Right kidney (tissue), 1 donor: ENCODE results near the gene MCU.

ENCODE experiments used
- DNase-seq: peaks from one replicate; pipeline ENCODE4 v3.0.0-alpha.2; 2016

The MCU gene

DNA sequence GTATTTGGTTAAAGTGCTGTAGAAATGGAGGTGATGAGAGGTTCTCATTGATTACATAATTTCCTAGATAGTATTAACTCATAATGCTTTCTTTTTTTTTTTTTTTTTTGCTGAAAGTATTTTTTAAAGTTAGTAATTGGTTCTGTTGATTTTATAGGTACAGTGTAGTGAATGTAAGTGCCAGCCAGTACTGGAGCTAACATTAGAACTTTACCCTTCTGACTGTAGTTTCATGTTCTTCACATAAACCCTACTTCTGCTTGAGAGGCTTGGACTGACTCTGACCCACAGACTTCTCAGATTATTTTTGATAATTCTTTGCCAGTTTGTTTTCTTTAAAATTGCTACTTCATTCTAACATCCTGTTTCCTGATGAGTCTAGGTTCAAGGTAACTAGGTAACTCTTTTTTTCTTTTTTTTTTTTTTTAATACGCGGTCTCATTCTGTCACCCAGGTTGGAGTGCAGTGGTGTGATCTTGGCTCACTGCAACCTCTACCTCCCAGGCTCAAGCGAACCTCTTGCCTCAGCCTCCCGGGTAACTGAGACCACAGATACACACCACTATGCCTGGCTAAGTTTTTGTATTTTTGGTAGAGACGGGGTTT, 109.4 kb downstream of the MCU start:
- no peak for DNase-seq

DNA sequence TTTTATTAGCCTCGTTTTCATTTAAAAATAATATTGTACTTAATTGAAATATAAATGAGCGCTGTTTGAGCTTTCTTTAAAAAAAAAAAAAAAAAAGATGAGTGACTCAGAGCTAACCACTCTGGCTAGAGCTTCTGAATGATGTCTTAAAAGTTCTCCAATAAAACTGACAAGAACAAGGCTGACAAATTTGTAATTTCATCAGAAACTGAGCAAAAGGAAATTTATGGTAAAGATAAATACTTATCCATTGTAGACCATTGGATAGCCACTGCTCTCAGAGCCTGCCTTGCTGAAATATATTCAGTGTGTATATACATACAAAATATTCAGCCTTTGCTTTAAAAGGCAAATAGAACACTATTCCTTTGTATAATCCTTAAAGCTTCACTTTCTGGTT, 110.4 kb downstream of the MCU start:
- DNase-seq: no peak

DNA sequence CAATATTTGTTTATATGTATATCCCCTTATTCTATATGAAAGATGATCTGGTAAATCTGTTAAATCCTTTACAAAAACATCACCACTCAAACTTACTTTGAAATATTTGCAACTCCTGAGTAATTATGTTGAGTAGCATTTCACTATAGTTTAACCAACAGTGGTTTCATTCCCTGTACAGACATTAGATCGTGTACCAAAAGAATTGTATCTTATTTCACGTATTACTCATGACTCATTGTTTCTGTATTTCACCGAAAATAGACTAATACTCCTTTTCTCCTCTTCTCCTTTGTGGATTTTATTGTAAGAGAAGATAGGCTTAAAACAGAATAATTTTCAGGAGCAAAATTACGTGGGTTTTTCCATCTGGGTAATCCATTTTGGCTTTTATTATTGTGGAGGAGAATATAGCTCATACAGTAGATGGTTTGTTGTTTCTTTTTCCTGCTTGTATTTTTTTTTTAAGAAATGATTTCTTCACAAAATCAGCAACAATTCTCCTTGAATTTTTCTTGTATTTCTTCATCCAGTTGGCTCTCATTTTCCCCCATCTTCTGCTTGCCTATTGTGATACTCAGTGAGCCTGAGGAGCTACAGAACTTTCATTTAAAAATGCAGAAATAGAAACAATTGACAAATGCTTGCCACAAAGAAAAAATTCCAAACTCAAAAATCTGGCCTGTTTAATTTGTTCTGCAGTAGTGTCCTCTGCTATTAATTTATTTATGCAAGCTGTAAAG, 111.0 kb downstream of the MCU start:
- no peak for DNase-seq

DNA sequence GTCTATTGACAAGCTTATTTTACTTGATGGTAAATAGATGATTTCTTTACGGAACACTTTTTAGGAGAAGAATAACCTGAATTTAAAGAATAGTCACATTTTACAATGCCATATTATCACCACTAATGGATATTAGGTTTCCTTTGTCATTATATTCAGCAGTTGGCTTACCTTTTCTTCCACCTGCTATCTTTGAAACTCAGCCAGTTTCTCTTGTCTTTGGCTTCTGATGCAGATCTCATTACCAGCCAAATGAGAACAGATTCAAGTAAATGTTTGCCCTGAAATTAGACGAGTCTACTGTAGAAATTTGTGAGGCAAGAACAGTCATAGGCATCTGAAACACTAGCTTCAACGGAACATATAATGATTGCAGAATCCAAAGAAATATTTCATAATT, 116.1 kb downstream of the MCU start:
- DNase-seq: no peak

DNA sequence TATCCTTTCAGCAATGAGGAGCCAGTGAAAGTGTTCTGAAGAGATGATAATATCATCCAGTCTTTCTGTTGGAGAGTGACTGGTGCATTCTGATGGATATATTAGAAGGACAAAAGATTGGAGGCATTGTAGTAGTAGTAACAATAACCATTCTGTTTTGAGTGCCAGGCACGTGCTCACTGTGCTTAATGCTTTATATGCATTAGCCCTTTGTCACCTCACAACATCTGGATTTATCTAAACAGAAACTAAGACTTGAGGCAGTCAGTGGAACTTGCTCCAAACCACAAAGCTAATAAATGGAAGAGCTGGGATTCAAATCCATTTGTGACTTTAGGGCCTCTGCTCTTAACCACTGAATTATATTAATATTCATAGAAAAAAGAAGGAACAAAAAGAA, 117.1 kb downstream of the MCU start:
- no peak for DNase-seq

DNA sequence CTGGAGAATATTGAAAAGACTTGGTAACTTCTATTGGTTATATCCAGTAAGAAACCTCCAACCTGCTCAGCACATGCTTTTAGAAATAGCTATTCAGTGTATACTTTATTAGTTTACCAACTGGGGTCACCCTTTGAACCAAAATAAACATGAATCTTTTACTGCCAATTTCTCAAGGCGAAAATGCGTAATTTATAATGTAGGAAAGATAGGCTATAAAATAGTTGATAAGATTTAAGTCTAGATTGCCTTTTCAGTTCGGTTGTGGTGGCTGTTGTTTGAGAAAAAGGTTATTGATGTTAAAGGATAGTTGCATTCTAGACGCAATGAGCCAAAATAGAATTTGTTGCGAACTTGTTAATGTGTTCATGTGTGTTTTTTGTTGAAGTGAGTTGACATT, 119.0 kb downstream of the MCU start:
- DNase-seq: no peak

DNA sequence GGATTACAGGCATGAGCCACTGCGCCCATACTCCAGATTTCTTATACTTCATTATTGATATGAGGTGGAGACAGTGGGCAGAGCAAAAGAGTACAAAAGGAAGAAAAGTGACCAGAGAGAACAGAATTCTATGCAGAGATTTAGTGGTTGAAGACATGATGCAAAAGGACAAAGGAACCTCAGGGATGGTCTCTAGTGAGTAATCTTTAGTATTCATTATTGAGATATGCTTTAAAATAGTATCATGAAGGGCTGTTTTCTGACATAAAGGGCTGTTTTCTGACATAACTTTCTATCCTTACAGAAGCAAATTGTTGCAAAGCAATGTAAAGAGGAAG, 120.4 kb downstream of the MCU start:
- DNase-seq: no peak

DNA sequence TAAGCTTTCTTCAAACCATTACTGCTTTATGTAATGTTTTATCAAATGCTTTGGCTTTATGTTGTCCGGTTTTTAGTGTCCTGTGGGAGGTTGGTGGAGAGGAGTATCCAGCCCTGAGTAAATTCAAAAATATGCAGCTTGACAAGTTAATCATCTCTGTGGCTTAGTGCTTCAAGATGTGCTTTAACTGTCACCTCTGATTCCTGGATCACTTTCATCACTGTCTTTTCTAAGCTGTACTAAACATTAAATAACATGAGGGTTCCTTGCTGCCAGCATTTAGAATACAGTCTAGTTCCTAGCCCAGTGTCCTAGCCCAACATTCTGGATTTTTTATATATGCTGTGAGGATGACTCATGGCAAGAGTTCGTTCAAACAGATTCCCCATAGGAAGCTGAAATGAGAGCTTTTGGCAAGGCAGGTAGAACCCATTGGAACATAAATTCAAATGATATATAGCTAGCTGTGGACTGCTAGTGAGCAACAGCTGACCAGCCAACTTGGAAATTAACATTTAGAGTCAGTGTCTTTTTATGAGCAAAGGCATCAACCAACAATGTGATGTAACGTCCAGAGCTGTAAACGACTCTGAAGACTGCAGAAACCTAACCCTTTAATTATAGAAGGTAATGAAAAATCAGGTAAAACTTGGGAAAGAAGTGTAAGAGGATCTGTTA, 120.9 kb downstream of the MCU start:
- no peak for DNase-seq

DNA sequence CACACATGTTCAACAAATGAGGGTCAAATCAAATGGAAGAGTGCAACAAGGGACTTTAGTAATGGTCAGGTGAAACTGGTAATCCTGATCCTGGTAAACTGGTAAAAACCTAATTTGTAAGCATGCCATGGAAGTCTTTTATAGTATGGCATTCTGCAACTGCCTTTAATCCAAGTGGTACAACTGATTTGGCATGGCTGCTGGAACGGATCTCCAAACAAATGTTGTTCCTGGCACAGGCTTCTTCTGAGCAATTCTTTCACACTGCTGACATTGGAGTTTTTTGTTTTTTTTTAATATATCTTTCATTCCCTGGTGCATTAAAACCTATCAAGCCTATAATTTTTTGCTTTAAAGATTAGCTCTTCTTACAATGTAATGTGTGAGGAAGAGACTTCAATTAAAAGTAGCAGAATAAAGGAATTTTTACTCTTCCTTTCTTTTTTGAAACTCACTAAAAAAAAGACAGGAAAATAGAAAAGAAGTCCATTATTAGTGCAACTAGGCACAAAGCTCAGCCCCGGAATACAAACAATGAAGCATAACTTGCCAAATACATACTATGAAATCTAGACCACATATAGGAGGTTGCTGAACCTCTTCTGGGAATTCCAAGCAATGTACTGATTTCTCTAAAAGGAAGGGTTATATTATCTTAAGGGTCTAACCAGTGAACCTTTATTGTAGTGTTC, 122.3 kb downstream of the MCU start:
- no peak for DNase-seq

DNA sequence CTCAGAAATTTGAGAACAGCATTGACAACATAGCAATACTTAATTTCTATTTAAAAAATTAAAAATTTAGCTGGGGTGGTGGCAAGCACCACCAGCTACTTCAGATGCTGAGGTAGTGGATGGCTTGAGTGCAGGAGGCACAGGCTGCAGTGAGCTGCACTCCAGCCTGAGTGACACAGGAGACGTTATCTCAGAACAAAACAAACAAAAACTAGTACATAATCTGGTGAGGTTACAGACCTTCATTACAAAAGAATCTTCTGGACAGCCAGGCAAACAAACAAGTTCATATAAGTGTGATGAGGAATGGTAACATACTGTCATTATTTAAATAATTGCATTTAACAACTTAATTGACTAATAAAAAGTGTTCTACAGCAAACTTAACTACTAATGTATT, 124.6 kb downstream of the MCU start:
- no peak for DNase-seq

DNA sequence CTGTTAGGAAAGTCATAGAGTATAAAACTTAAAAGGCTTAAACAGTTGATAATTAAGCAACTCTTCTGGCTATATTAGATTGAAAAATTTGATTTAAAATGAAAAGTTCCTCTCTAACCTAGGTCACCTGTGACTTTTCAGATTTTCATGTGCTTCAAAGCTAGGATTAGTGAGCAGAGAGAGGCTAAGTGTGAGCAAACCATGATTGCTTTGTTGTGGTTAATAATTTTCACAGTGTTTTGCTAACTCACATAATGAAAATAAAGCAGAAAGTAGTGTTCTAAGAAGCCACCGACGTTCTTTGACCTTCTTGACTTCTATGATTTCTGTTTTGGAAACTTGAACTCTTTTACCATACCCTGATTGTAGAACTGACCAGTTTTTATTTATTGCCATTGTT, 126.1 kb downstream of the MCU start:
- DNase-seq: no peak

DNA sequence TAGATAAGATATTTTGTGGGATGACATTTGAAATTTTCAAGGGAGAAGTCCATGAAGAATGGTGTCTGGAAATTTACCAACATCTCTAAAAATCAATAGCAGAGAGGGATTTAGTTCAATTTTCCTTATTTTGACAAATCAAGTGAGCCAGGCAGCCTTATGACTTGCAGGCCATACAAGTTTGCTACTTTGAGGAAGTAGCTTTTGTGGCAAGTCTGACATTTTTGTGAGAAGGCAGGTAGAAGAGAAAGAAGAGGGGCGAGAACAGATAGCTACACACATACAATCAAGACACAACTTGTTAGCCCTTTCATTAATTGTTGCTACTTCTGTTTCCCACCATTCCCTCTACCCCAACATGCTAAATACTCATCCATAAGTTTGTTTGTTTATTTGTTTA, 127.1 kb downstream of the MCU start:
- DNase-seq: no peak

DNA sequence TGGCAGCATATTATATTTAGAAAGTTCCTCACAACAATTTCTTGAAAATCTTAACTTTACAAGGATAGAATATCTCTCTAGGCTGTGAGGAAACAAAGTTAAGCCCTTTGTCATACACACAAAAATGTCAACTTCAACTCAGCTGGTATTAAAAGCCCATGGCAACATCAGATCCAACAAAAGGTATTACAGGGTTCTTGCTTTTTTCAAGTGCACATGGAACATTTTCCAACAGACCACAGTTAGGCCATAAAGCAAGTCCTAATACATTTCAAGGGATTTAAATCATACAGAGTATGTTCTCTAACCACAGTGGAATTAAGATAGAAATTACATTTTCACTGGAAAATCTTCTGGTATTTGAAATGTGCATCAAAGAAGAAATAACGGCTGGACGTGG, 129.7 kb downstream of the MCU start:
- DNase-seq: no peak

DNA sequence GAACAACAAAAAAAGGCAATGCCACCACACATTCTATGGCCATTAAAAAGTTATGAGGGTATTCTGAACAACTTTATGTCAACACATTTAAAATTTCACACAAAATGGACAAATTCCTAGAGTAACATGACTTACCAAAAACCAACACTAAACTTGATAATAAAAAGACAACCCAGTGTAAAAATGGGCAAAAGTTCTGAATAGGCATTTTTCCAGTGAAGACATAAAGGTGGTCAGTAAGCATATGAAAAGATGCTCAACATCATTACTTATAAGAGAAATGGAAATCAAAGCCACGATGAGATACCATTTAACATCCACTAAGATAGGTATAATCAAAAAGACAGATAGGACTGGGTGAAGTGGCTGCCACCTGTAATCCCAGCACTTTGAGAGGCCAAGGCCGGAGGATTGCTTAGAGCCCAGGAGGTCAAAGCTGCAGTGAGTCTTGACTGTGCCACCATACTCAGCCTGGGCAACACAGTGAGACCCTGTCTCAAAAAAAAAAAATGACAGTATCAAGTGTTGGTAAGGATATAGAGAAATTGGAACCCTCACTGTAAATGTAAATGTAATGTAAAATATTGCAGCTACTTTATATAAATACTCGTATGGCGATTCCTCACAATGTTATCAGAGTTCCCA, 130.5 kb downstream of the MCU start:
- DNase-seq: no peak

DNA sequence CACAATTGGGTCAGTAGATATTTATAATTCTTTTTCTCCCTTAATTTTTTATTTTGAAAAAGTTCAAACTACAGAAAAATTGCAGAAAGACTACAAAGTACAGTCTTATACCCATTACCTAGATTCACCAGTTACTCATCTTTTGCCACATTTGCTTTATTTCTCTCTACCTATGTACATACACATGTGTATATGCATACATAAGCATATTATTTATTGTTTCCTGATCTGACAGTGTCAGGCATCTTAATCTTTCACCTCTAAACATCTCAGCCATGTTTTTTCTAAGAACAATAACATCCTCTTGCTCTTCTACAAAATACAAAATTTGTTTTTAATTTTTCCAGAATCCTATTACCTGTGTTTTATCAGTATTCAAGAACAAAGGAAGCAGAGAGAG, 133.2 kb downstream of the MCU start:
- no peak for DNase-seq

DNA sequence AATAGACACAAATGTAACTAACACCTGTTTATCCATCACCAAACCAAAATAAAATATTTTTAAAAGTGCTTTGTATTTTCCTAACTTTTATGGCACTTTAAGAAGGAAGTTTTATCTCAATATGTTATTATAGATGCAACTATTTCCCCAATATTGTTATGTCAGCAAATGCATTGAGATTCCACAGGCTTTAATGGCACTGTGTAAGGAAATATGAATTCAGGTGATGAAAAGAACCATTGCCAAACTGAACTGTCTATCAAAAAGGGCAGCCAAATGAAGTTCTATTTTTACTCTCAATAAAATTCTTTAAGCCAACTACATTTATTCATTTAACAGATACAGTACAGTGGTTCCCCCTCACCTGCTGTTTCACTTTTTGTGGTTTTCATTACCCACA, 134.4 kb downstream of the MCU start:
- no peak for DNase-seq

DNA sequence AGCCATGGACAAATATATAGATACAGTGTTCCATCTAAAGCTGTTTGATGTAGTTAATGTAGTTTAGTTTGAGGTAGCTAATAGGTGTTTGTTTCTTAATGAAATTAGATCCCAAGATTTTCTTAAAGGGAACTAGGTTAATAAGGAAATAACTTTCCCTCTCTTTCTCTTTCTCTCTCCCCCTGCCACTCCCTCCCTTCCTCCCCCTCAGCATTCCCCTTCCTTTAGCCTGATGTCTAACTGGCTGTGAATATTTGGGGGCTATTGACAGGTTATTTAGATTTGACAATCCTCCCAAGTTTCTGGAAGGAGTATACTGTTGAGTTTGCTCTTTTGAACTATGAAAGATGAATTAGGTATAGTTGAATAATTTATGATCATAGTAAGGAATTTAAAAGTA, 136.4 kb downstream of the MCU start:
- DNase-seq: no peak

DNA sequence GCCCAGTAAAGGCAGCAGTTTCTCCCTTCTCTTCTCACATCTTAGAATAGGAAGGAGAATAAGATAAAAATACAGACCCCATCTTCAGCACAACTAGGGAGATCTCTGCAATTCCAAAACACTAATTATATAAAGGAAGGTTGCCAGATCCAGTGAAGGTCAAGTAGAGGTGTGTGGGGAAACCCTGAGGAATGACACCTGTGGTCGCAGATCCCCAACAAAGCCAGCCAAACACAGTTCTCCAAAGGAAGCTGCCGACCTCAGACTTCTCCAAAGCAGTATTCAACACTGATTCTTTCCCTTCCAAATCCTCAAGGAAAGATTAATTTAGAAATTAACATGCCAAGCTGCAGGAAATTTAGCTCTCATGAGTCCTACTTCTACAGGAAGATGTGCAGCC, 138.7 kb downstream of the MCU start:
- DNase-seq: no peak

DNA sequence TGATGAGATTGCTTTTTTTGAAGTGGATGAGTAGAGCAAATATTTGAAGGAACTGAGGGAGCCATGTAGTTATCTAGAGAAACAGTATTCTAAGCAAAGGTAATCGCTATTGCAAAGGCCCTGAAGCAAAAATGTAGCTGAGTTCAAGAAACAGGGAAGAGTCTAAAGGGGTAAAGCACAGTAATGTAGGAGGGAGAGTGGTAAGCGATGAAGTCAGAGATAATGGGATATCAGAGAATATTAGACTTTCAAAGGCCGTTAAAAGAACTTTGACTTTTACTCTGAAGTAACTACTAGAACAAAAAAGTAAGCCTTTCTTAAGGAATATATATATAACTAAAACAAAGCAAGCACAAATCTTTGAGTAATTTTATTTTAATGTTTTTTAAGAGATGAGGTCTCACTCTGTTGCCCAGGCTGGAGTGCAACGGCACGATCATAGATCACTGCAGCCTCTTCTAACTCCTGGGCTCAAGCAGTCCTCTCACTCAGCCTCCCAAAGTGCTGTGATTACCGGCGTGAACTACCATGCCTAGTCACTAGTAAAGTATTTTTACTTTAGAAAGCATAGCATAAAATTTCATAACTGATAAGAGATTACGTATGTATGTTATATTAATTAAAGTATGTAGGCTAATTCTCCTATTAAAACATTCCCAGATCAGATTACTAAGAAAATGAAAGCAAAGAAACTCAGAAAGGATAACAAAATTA, 139.9 kb downstream of the MCU start:
- DNase-seq: no peak

DNA sequence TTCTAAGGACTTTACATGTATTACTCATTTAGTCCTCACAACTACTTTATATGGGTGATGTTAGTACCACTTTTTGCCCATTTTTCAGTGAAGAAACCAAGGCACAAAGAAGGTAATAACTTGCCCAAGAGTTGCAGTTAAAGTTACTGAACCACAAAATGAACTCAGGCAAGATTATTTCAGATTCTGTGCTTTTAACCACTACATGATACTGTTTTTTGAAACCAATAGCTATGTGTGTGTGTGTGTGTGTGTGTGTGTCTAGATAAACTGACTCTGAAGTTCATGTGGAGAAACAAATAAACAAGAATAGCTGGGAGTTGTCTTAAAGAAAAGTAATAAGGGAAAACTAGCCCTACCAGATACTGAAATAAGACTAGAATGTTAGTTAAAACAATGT, 140.8 kb downstream of the MCU start:
- DNase-seq: no peak

DNA sequence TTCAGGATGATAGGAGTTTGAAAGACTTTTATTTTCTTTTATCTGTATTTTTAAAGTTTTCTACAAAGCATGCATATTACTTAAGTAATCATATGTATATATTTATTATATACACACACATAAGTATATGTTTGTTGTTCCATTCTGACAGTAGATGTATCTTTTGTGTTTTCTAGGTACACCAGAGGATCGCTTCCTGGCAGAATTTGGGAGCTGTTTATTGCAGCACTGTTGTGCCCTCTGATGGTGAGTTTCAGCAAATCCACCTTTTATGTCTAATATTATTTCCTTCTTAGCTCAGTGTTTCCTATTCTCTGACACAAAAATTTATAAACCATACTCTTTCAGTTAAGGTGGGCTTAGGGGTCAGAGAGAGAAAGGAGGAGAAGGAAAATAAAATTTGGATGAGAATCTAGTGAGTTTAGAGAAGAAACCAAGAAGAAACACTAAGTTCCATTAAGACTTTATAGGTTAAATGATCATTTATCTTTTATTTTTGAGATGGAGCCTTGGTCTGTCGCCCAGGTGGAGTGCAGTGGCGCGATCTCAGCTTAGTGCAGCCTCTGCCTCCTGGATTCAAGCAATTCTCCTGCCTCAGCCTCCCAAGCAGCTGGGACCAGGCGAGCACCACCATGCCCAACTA, 142.4 kb downstream of the MCU start:
- DNase-seq: no peak

DNA sequence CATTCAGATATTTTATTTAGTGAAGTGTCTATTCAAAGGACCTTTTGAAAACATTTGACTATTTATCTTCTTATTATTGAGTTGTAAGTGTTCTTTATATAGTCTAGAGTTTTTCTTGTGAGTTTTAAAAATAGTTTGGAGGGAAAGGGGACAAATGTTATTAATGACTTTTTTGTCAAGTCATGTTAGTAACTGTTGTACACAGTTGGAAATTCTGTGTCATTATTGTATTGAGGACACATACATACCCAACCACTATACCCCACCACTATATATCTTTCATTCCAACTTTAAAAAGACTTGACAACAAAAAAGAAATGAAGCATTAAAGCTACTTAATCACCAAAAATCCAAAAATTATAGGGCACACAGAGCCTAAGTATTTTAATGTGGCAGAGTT, 148.4 kb downstream of the MCU start:
- no peak for DNase-seq
